Activated T-cell treated with anti-CD3 and anti-CD28 coated beads, Interleukin-2, amount 50 U/mL, for 4 hours (primary cell): ENCODE data around the gene MREG. TPM values are rescaled to one million over a fixed set of nuclear protein-coding genes. Genes with fewer than 3 reads are reported as not detected.
"Not testable (repeated sequence)": the region's sequence is repeated elsewhere in the genome, so short reads cannot be mapped to it uniquely, and the experiment has no call there.

ENCODE experiments used
- ATAC-seq, 2 donors: fragments of 200-7000 bp; cut with Tn5 transposase; one replicate each; pipeline ENCODE4 v1.10.0; 2021
- DNase-seq: peaks from one replicate; pipeline ENCODE4 v3.0.0-alpha.2; 2020
- H3K27me3 Mint-ChIP-seq: one replicate; pipeline ENCODE4 v1.8.0; 2021; ENCODE audit warnings: low read depth, mixed read lengths
- H3K36me3 Mint-ChIP-seq: one replicate; pipeline ENCODE4 v1.8.0; 2022; ENCODE audit warnings: mixed read lengths; ENCODE audit not compliant: insufficient read depth
- H3K4me1 Mint-ChIP-seq: one replicate; pipeline ENCODE4 v1.8.0; 2021; ENCODE audit warnings: low read depth, mixed read lengths
- H3K4me3 Mint-ChIP-seq: one replicate; pipeline ENCODE4 v1.8.0; 2021; ENCODE audit warnings: mild to moderate bottlenecking, moderate library complexity, mixed read lengths
- H3K9me3 Mint-ChIP-seq: one replicate; pipeline ENCODE4 v1.8.0; 2021; ENCODE audit warnings: mixed read lengths
- total RNA-seq, 3 donors: library from RNA; stranded (reverse); gene quantifications; one replicate each; pipeline ENCODE4 v1.2.1, GENCODE V29; 2021

Gene MREG
- total RNA-seq, 3 donors from 2014 or later, result 14.9 to 23.2 (median 15.0) TPM

- no peaks in the 10 kb centered on the region for H3K27me3 Mint-ChIP-seq
- no peak overlapping the region for H3K4me3 Mint-ChIP-seq
- ATAC-seq, result no peak
- H3K4me1 Mint-ChIP-seq, result peaks cover 17% of the 10 kb centered on the region
- peaks cover 20% of the 10 kb centered on the region for H3K36me3 Mint-ChIP-seq
- DNase-seq, result no peak
- H3K9me3 Mint-ChIP-seq, result no peaks in the 10 kb centered on the region
Observed at GRCh38 chr2:215969131-215969841, 44.1 kb downstream of the MREG start.

DNA sequence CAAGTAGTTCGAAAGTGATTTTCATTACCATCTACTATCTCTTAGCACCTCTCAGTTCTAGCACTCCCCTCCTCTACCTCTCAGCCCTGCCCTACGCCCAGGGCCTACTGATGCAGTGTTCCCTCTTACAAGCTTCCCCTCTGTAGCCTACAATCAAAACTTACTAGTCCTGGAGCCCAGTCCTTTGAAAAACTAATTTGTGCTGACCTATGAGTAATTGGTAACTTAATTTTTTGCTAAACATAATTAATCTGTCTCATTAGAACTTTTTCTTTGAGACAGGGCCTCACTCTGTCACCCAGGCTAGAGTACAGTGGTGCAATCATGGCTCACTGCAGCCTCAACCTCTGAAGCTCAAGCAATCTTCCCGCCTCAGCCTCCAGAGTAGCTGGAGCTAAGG, 44.9 kb downstream of the MREG start:
- ATAC-seq (no peak), DNase-seq (no peak)
- Mint-ChIP-seq H3K27me3 (no peaks in the 10 kb centered on the region), H3K4me1 (peaks cover 17% of the 10 kb centered on the region), H3K4me3 (no peak overlapping the region), H3K9me3 (no peaks in the 10 kb centered on the region), H3K36me3 (peaks cover 19% of the 10 kb centered on the region)

DNA sequence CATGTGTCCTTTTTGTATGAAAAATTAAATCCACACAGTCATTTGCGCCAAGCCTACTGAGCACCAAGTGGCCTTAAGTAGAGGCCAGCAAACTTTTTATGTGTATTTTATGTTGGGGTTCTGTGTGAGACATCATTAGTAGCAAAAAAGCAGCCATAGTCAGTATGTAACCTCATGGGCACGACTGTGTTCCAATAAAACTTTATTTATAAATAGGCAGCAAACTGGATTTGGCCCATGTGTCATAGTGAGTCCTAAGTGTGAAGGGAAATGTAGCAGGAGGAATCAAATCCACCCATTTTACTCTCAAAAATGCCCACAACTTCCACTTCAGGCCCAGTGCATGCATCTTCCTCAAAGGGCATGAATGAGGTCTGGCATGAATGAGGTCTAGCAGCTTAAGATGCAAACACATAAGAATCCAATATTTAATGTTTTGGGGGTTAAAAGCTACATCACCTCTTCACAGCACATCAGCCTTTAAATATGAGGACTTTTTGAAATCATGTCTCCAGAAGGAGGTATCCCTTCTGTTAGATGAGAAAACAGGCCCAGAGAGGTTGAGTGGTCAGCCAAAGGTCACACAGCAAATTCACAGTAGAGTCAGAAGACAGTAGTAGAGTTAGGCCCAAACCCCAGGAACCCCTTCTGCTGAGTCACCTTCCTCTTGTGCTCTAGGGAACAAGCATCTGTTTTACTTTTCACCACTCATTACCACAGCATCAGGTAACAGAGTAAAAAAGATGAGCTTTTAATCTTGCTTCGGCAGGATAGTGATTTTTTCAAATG, 45.6 kb downstream of the MREG start:
- no peak overlapping the region for H3K4me3 Mint-ChIP-seq
- H3K36me3 Mint-ChIP-seq, result peaks cover 13% of the 10 kb centered on the region
- H3K27me3 Mint-ChIP-seq, result no peaks in the 10 kb centered on the region
- H3K9me3 Mint-ChIP-seq, result no peaks in the 10 kb centered on the region
- DNase-seq (no peak), ATAC-seq (no peak)
- peaks cover 17% of the 10 kb centered on the region for H3K4me1 Mint-ChIP-seq

GRCh38 chr2:215966951-215967350, 46.4 kb downstream of the MREG start:
- Mint-ChIP-seq H3K4me1 (peaks cover 17% of the 10 kb centered on the region), H3K36me3 (peaks cover 17% of the 10 kb centered on the region), H3K4me3 (no peak overlapping the region), H3K27me3 (no peaks in the 10 kb centered on the region), H3K9me3 (no peaks in the 10 kb centered on the region)
- ATAC-seq (no peak), DNase-seq (no peak)

DNA sequence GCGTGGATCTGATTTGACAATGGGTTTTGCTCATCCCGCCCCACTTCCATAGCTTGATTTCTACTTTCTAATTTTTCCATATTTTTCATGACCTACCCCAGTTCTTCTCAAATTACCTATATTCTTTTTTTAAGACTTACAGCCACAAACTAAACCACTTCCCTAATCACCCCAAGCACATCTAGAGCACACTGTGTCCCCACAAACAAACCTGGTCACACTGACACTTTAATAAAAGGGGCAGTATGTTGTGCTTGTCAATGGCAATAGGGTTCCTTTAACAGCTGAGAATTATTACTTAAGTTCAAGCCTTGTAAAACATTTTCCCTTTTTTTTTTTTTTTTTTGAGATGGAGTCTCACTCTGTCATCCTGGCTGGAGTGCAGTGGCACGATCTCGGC, 47.1 kb downstream of the MREG start:
- DNase-seq (no peak), ATAC-seq (no peak)
- Mint-ChIP-seq H3K4me1 (peaks cover 17% of the 10 kb centered on the region), H3K36me3 (peaks cover 15% of the 10 kb centered on the region), H3K27me3 (no peaks in the 10 kb centered on the region), H3K9me3 (no peaks in the 10 kb centered on the region), H3K4me3 (no peak overlapping the region)

DNA sequence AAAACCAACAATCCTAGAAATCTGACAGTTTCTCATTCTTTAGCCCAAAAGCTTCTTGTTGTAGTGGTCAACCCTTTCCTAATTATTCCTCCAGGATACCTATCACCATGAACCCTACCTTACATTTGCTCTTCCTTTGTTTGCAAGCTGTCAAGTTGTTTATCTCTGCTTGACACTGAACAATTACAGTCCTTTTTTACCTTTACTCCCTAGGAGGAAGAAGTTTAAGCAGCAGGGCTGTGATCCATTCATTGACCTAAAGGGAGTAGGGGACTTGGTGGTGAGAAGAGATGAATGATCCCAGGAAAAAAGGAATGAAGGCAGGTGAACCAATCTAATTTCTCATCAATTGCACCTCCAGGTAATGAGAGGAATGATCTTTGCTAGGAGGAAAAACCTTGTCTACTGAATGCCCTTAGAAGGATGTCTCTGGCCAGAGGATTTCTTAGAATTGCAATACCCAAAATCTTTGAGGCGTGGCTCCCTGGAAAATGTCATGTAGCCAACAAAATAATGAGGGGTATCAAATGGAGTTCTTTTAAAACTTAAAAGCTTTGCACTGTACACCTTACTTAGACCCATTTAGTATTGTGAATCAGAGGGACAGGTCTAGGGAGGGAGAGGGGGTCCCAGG, 47.7 kb downstream of the MREG start:
- no peak for ATAC-seq
- H3K9me3 Mint-ChIP-seq, result no peaks in the 10 kb centered on the region
- no peak for DNase-seq
- H3K4me3 Mint-ChIP-seq, result no peak overlapping the region
- H3K4me1 Mint-ChIP-seq, result peaks cover 17% of the 10 kb centered on the region
- H3K27me3 Mint-ChIP-seq, result no peaks in the 10 kb centered on the region
- peaks cover 10% of the 10 kb centered on the region for H3K36me3 Mint-ChIP-seq

DNA sequence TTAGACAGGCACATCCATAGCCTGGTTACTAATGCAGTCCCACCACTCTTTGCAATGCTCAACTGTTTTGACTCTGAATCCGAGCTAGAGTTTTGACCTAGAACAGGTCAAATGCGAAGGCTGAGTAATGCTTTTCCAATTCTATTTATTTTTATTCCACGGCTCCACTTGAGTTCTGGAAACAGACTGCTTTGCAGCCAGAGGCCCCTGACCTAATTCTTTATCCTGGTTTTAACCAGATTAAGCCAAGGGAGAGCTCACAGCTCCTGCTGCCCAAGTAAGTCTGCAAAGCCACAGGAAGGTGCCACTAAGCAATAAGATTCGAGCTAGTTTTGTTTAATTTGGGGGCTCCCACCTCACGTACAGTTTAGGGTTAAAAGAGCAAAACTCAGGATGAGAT, 51.4 kb downstream of the MREG start:
- Mint-ChIP-seq H3K27me3 (no peaks in the 10 kb centered on the region), H3K36me3 (peaks cover 27% of the 10 kb centered on the region), H3K9me3 (no peaks in the 10 kb centered on the region), H3K4me3 (no peak overlapping the region), H3K4me1 (peaks cover 6% of the 10 kb centered on the region)
- DNase-seq (no peak), ATAC-seq (no peak)

DNA sequence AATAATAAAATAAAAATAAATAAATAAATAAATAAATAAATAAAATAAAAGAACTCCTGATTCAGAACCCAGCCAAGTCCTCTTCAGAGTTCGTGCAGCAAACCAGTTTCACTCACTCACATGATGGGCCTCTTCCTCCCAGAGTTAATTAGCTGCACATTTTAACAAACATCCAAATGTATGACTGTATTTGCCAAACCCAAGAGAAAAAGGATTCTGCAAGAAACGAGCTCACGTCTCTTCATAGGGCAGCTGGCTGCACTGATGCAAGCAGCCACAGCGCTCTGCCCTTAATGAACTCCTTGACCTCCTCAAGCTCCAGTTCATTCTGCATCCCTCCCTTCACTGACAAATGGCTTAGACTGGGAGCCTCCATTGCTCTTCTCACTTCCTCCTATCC, 55.1 kb downstream of the MREG start:
- ATAC-seq, result no peak
- Mint-ChIP-seq H3K4me3 (no peak overlapping the region), H3K4me1 (no peaks in the 10 kb centered on the region), H3K36me3 (peaks cover 33% of the 10 kb centered on the region), H3K9me3 (no peaks in the 10 kb centered on the region), H3K27me3 (no peaks in the 10 kb centered on the region)
- no peak for DNase-seq

DNA sequence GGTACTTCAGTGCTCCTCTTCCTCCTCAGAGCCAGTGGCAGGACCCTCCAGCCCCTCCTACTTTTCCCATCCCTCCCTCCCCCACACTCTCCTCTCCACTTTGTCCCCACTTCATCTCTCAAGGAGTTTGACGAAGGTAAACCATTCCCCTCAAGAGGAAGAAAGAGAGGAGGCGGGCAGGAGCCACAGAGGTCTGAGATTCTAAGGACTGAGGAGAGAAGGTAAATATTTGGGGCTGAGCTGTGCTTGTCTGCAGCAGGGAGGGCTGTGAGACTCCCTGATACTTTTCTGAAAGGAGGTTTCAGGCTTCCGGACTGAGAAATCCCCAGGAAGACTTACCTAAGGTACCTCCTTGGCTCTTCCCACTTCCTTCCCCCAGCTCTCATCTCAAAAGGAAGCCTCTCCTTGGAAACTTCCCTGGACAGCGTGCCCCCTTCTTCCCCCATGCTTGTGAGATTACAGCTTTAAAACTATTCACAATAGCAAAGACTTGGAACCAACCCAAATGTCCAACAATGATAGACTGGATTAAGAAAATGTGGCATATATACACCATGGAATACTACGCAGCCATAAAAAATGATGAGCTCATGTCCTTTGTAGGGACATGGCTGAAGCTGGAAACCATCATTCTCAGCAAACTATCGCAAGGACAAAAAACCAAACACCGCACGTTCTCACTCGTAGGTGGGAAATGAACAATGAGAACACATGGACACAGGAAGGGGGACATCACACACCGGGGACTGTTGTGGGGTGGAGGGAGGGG, 55.8 kb downstream of the MREG start:
- not testable (repeated sequence) for H3K4me3 Mint-ChIP-seq, ATAC-seq, H3K27me3 Mint-ChIP-seq, H3K4me1 Mint-ChIP-seq, DNase-seq, H3K9me3 Mint-ChIP-seq
- peaks cover 38% of the 10 kb centered on the region for H3K36me3 Mint-ChIP-seq

- Mint-ChIP-seq H3K4me3 (no peak overlapping the region), H3K36me3 (peaks cover 14% of the 10 kb centered on the region), H3K27me3 (no peaks in the 10 kb centered on the region), H3K9me3 (no peaks in the 10 kb centered on the region), H3K4me1 (peaks cover 2% of the 10 kb centered on the region)
- no peak for DNase-seq
- ATAC-seq, result no peak
Observed at GRCh38 chr2:215952860-215953637, 60.3 kb downstream of the MREG start.

- H3K9me3 Mint-ChIP-seq, result no peaks in the 10 kb centered on the region
- H3K36me3 Mint-ChIP-seq, result peaks cover 10% of the 10 kb centered on the region
- ATAC-seq (no peak), DNase-seq (no peak)
- H3K4me1 Mint-ChIP-seq, result peaks cover 2% of the 10 kb centered on the region
- no peak overlapping the region for H3K4me3 Mint-ChIP-seq
- no peaks in the 10 kb centered on the region for H3K27me3 Mint-ChIP-seq
Observed at GRCh38 chr2:215951558-215951957, 61.8 kb downstream of the MREG start.

- peaks cover 17% of the 10 kb centered on the region for H3K36me3 Mint-ChIP-seq
- no peak overlapping the region for H3K4me3 Mint-ChIP-seq
- peaks cover 2% of the 10 kb centered on the region for H3K4me1 Mint-ChIP-seq
- H3K27me3 Mint-ChIP-seq, result no peaks in the 10 kb centered on the region
- DNase-seq (no peak), ATAC-seq (peak; percentile 43 to 58)
- no peaks in the 10 kb centered on the region for H3K9me3 Mint-ChIP-seq
Observed at GRCh38 chr2:215949991-215950404, 63.4 kb downstream of the MREG start.

DNA sequence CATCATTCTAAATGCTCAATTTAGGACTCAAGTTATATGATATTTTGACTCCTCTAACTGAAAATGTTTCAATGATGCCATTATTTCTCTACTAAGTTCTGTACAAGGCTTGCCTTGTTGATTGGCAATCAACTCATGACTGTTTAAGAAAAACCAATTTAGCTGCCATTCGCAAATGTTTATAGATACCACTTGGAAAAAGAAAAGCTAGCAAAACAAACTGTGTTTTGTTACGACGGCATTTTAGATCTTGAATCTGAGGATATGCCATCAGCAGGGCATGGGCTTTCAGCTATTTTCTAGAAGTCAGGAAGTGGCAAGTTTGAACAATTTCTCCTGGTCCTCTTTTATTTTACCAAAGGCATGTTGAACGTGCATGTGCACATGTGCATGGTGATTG, 65.3 kb downstream of the MREG start:
- no peaks in the 10 kb centered on the region for H3K27me3 Mint-ChIP-seq
- no peaks in the 10 kb centered on the region for H3K9me3 Mint-ChIP-seq
- no peak overlapping the region for H3K4me3 Mint-ChIP-seq
- H3K36me3 Mint-ChIP-seq, result peaks cover 23% of the 10 kb centered on the region
- no peak for ATAC-seq
- DNase-seq, result no peak
- H3K4me1 Mint-ChIP-seq, result peaks cover 2% of the 10 kb centered on the region
